Stimulated activated CD4-positive, alpha-beta T cell treated with anti-CD3 and anti-CD28 coated beads, Interleukin-15, amount 100 ng/mL, for 24 hours (primary cell): ENCODE data around the gene ASTN2.

Experiments
- DNase-seq: peaks from one replicate; pipeline ENCODE4 v3.0.0-alpha.2; 2020

The ASTN2 gene

GRCh38 chr9:117414906-117415331 lies at the start of gene ASTN2:
ASTN2 (minus strand) TSS chr9:117415057; CDS start chr9:117414938, 119 bp downstream.
- DNase-seq: no peak

GRCh38 chr9:117462861-117463260 lies 48.0 kb upstream of the ASTN2 start:
- DNase-seq: no peak

- no peak for DNase-seq
These were observed 46.5 kb upstream of the ASTN2 start for GRCh38 chr9:117461386-117461785.

GRCh38 chr9:117460743-117461142 lies 45.9 kb upstream of the ASTN2 start:
- DNase-seq: no peak

GRCh38 chr9:117459913-117460312 lies 45.1 kb upstream of the ASTN2 start:
- no peak for DNase-seq

GRCh38 chr9:117458066-117458465 lies 43.2 kb upstream of the ASTN2 start:
- no peak for DNase-seq

GRCh38 chr9:117454711-117455110 lies 39.9 kb upstream of the ASTN2 start:
- DNase-seq: no peak

- DNase-seq: no peak
These were observed 38.9 kb upstream of the ASTN2 start for GRCh38 chr9:117453737-117454136.

GRCh38 chr9:117451311-117451710 lies 36.5 kb upstream of the ASTN2 start:
- no peak for DNase-seq

GRCh38 chr9:117448066-117448465 lies 33.2 kb upstream of the ASTN2 start:
- DNase-seq: no peak

- no peak for DNase-seq
These were observed 30.8 kb upstream of the ASTN2 start for GRCh38 chr9:117445631-117446030.

- DNase-seq: no peak
These were observed 29.6 kb upstream of the ASTN2 start for GRCh38 chr9:117444501-117444900.

- no peak for DNase-seq
These were observed 22.4 kb upstream of the ASTN2 start for GRCh38 chr9:117437283-117437682.

GRCh38 chr9:117435630-117436261 lies 20.9 kb upstream of the ASTN2 start:
- DNase-seq: no peak

GRCh38 chr9:117434566-117434965 lies 19.7 kb upstream of the ASTN2 start:
- no peak for DNase-seq

- DNase-seq: no peak
These were observed 16.0 kb upstream of the ASTN2 start for GRCh38 chr9:117430813-117431212.

- DNase-seq: no peak
These were observed 12.6 kb upstream of the ASTN2 start for GRCh38 chr9:117427357-117427913.

GRCh38 chr9:117425566-117425965 lies 10.7 kb upstream of the ASTN2 start:
- DNase-seq: no peak

- no peak for DNase-seq
These were observed 9.4 kb upstream of the ASTN2 start for GRCh38 chr9:117424291-117424690.

GRCh38 chr9:117418111-117418510 lies 3.3 kb upstream of the ASTN2 start:
- DNase-seq: no peak

GRCh38 chr9:117416856-117417255 lies 2.0 kb upstream of the ASTN2 start:
- DNase-seq: no peak

- no peak for DNase-seq
These were observed 579 bp upstream of the ASTN2 start for GRCh38 chr9:117415358-117415914.

- no peak for DNase-seq
These were observed 494 bp downstream of the ASTN2 start for GRCh38 chr9:117414220-117414905.
